WTC11 (cell line): Measurements from ENCODE around the gene MAP3K2.

Experiments used
- CTCF ChIP-seq: fragments of 200-600 bp; IDR thresholded peaks from 2 replicates; pipeline ENCODE4 v1.8.0; 2022; ENCODE audit warnings: antibody characterized with exemption
- USF1 ChIP-seq: sonication (generic); formaldehyde crosslinking; IDR thresholded peaks from 2 replicates; pipeline ENCODE4 v1.8.0; 2022; ENCODE audit warnings: mild to moderate bottlenecking, missing genetic modification reagents
- ZNF532 ChIP-seq: fragments of 250-450 bp; sonication (Bioruptor Pico); IDR thresholded peaks from 2 replicates; pipeline ENCODE4 v1.9.0; 2021; ENCODE audit warnings: mild to moderate bottlenecking, borderline replicate concordance

- TF ChIP-seq ZNF532 (CRISPR knock-in tag) (no peak), CTCF (no peak), USF1 (CRISPR knock-in tag) (no peak)
Measured at GRCh38 chr2:127348426-127349000, 39.3 kb downstream of the MAP3K2 start.
